Esophagus (tissue), 2 donors: ENCODE data around the gene RBM41. TPM values are rescaled to one million over a fixed set of nuclear protein-coding genes. Genes with fewer than 3 reads are reported as not detected.
"Not testable (repeated sequence)": the region's sequence is repeated elsewhere in the genome, so short reads cannot be mapped to it uniquely, and the experiment has no call there.

Experiments
- H3K27ac ChIP-seq, 2 donors: one replicate each; pipeline ENCODE4 v1.5.1; 2013; ENCODE audit warnings: low read depth in 2 of 2, mild to moderate bottlenecking in 2 of 2, inconsistent platforms in 1 of 2, low read length in 1 of 2, moderate library complexity in 1 of 2
- H3K27me3 ChIP-seq, 2 donors: one replicate each; pipeline ENCODE4 v1.6.1; 2013; ENCODE audit warnings: low read length in 2 of 2, control low read depth in 1 of 2, mild to moderate bottlenecking in 1 of 2; ENCODE audit not compliant: insufficient read depth in 2 of 2, control insufficient read depth in 1 of 2
- H3K36me3 ChIP-seq, 2 donors: one replicate each; pipeline ENCODE4 v1.6.1; 2013; ENCODE audit warnings: low read length in 1 of 2; ENCODE audit not compliant: control insufficient read depth in 2 of 2, insufficient read depth in 2 of 2
- H3K4me1 ChIP-seq, 2 donors: one replicate each; pipeline ENCODE4 v1.6.1; 2013; ENCODE audit warnings: low read length in 1 of 2; ENCODE audit not compliant: control insufficient read depth in 2 of 2, insufficient read depth in 2 of 2
- H3K4me3 ChIP-seq, 2 donors: one replicate each; pipeline ENCODE4 v1.5.1; 2013; ENCODE audit warnings: low read length in 2 of 2, mild to moderate bottlenecking in 2 of 2, low read depth in 1 of 2, moderate library complexity in 1 of 2
- H3K9me3 ChIP-seq, 2 donors: one replicate each; pipeline ENCODE4 v1.6.1; 2013; ENCODE audit warnings: mild to moderate bottlenecking in 2 of 2, low read depth in 1 of 2, low read length in 1 of 2, moderate library complexity in 1 of 2; ENCODE audit not compliant: control insufficient read depth in 2 of 2, insufficient read depth in 1 of 2
- WGBS, 2 donors: extraction: QIAGEN DNeasy Blood & Tissue Kit; methylation state at CpG; one replicate each; pipeline ENCODE4 v1.1.7; 2013; 5-methylcytosine and 5-hydroxymethylcytosine counted together
- polyA plus RNA-seq, 2 donors: library from polyadenylated mRNA; stranded (reverse); fragments of 200-250 nt; gene quantifications; one replicate each; pipeline ENCODE4 v1.2.3, GENCODE V29; 2013
- donor health status: healthy with polysubstance abuse.
- donor health status: Bipolar disorder and iron deficiency.

RBM41 gene
- polyA plus RNA-seq, 2 donors = 3.2 to 4.4 TPM

- Histone ChIP-seq H3K9me3 (no peaks in the 10 kb centered on the region), H3K27ac (peak overlapping the region in 1 of 2 donors; percentile 17), H3K27me3 (no peaks in the 10 kb centered on the region), H3K4me1 (no peaks in the 10 kb centered on the region), H3K36me3 (no peaks in the 10 kb centered on the region), H3K4me3 (no peak overlapping the region)
- WGBS, 2 donors = 53 to 56% methylated on average over 5 of the region's 5 CpGs
Observed at GRCh38 chrX:107135049-107135964, 16.7 kb upstream of the RBM41 start.

GRCh38 chrX:107123750-107124149 lies 5.1 kb upstream of the RBM41 start:
- H3K36me3 ChIP-seq = no peaks in the 10 kb centered on the region

GRCh38 chrX:107119283-107119682 lies 661 bp upstream of the RBM41 start:
- WGBS, 2 donors = 84 to 98% methylated on average over 1 of the region's 1 CpG
- Histone ChIP-seq H3K27ac (no peak overlapping the region), H3K36me3 (no peaks in the 10 kb centered on the region), H3K27me3 (no peaks in the 10 kb centered on the region), H3K4me3 (peak overlapping the region in 1 of 2 donors; percentile 58), H3K9me3 (no peaks in the 10 kb centered on the region), H3K4me1 (no peaks in the 10 kb centered on the region)

More at GRCh38 chrX:107123750-107124149, 5.1 kb upstream of the RBM41 start:
- H3K27ac ChIP-seq = no peak overlapping the region
- H3K9me3 ChIP-seq = no peaks in the 10 kb centered on the region
- H3K4me3 ChIP-seq = no peak overlapping the region
- no peaks in the 10 kb centered on the region for H3K4me1 ChIP-seq
- H3K27me3 ChIP-seq = no peaks in the 10 kb centered on the region

GRCh38 chrX:107117993-107118321 lies 665 bp downstream of the RBM41 start:
- Histone ChIP-seq H3K27ac (no peak overlapping the region), H3K4me1 (no peaks in the 10 kb centered on the region), H3K27me3 (no peaks in the 10 kb centered on the region), H3K36me3 (no peaks in the 10 kb centered on the region), H3K9me3 (no peaks in the 10 kb centered on the region), H3K4me3 (peak overlapping the region; percentile 58 to 67)
- WGBS, 2 donors = 1 to 29% methylated on average over 8 of the region's 8 CpGs

GRCh38 chrX:107107459-107107858 lies 11.2 kb downstream of the RBM41 start:
- H3K27me3 ChIP-seq = no peaks in the 10 kb centered on the region
- WGBS, 2 donors = 86 to 92% methylated on average over 1 of the region's 1 CpG
- no peaks in the 10 kb centered on the region for H3K9me3 ChIP-seq

GRCh38 chrX:107102980-107103379 lies 15.6 kb downstream of the RBM41 start:
- Histone ChIP-seq H3K4me1 (no peaks in the 10 kb centered on the region), H3K27me3 (no peaks in the 10 kb centered on the region), H3K27ac (no peak overlapping the region), H3K4me3 (no peak overlapping the region), H3K36me3 (no peaks in the 10 kb centered on the region), H3K9me3 (no peaks in the 10 kb centered on the region)
- WGBS, 2 donors = 20 to 29% methylated on average over 1 of the region's 1 CpG

More at GRCh38 chrX:107107459-107107858, 11.2 kb downstream of the RBM41 start:
- no peaks in the 10 kb centered on the region for H3K36me3 ChIP-seq
- H3K4me3 ChIP-seq = no peak overlapping the region
- no peaks in the 10 kb centered on the region for H3K4me1 ChIP-seq
- no peak overlapping the region for H3K27ac ChIP-seq

GRCh38 chrX:107076158-107076557 lies 42.5 kb downstream of the RBM41 start:
- no peak overlapping the region for H3K27ac ChIP-seq
- WGBS, 2 donors = 92 to 99% methylated on average over 6 of the region's 6 CpGs
- H3K4me3 ChIP-seq = no peak overlapping the region
- H3K9me3 ChIP-seq = no peaks in the 10 kb centered on the region
- no peaks in the 10 kb centered on the region for H3K27me3 ChIP-seq
- H3K4me1 ChIP-seq = no peaks in the 10 kb centered on the region
- no peaks in the 10 kb centered on the region for H3K36me3 ChIP-seq

GRCh38 chrX:107057731-107058130 lies 60.9 kb downstream of the RBM41 start:
- H3K4me3 ChIP-seq, H3K36me3 ChIP-seq: not testable (repeated sequence)
- 79 to 81% methylated on average over 3 of the region's 3 CpGs for WGBS, 2 donors

GRCh38 chrX:107054978-107055377 lies 63.6 kb downstream of the RBM41 start:
- 76 to 83% methylated on average over 3 of the region's 3 CpGs for WGBS, 2 donors
- Histone ChIP-seq H3K4me1 (no peaks in the 10 kb centered on the region), H3K4me3 (no peak overlapping the region), H3K27me3 (peaks cover 0 to 5% of the 10 kb centered on the region in 2 donors), H3K36me3 (no peaks in the 10 kb centered on the region), H3K27ac (no peak overlapping the region), H3K9me3 (no peaks in the 10 kb centered on the region)

More at GRCh38 chrX:107057731-107058130, 60.9 kb downstream of the RBM41 start:
- H3K27ac ChIP-seq, H3K4me1 ChIP-seq, H3K27me3 ChIP-seq, H3K9me3 ChIP-seq: not testable (repeated sequence)

- WGBS, 2 donors = 66 to 78% methylated on average over 6 of the region's 6 CpGs
- Histone ChIP-seq H3K9me3 (no peaks in the 10 kb centered on the region), H3K4me1 (no peaks in the 10 kb centered on the region), H3K27me3 (peaks cover 0 to 8% of the 10 kb centered on the region in 2 donors), H3K36me3 (no peaks in the 10 kb centered on the region), H3K4me3 (no peak overlapping the region), H3K27ac (no peak overlapping the region)
Observed at GRCh38 chrX:107050195-107050709, 68.4 kb downstream of the RBM41 start.
